GM18868 (cell line): ENCODE data around the gene CACNA1I.
"Not testable (repeated sequence)": the region's sequence is repeated elsewhere in the genome, so short reads cannot be mapped to it uniquely, and the experiment has no call there.

Experiments
- ATAC-seq: cut with Tn5 transposase; IDR thresholded peaks from one replicate; pipeline ENCODE4 v1.9.1; 2021; ENCODE audit warnings: mild to moderate bottlenecking, moderate library complexity; ENCODE audit not compliant: unreplicated experiment

CACNA1I gene

GRCh38 chr22:39570665-39571064 lies at the start of gene CACNA1I:
TSS of gene CACNA1I (plus strand) at chr22:39570753. CDS start at chr22:39570753, 0 bp downstream.
- no peak for ATAC-seq

DNA sequence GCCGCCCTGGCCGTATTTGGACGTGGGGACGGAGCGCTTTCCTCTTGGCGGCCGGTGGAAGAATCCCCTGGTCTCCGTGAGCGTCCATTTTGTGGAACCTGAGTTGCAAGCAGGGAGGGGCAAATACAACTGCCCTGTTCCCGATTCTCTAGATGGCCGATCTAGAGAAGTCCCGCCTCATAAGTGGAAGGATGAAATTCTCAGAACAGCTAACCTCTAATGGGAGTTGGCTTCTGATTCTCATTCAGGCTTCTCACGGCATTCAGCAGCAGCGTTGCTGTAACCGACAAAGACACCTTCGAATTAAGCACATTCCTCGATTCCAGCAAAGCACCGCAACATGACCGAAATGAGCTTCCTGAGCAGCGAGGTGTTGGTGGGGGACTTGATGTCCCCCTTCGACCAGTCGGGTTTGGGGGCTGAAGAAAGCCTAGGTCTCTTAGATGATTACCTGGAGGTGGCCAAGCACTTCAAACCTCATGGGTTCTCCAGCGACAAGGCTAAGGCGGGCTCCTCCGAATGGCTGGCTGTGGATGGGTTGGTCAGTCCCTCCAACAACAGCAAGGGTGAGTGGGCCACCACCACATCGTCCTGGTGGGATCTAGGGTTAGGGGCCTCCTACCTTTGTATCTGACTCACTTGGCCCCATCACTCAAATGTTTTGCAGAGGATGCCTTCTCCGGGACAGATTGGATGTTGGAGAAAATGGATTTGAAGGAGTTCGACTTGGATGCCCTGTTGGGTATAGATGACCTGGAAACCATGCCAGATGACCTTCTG lies 49.3 kb upstream of the CACNA1I start:
- ATAC-seq, result peak; percentile 28

DNA sequence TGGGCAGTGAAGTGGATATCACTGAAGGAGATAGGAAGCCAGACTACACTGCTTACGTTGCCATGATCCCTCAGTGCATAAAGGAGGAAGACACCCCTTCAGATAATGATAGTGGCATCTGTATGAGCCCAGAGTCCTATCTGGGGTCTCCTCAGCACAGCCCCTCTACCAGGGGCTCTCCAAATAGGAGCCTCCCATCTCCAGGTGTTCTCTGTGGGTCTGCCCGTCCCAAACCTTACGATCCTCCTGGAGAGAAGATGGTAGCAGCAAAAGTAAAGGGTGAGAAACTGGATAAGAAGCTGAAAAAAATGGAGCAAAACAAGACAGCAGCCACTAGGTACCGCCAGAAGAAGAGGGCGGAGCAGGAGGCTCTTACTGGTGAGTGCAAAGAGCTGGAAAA lies 48.5 kb upstream of the CACNA1I start:
- ATAC-seq, result not testable (repeated sequence)

- no peak for ATAC-seq
These were observed 47.8 kb upstream of the CACNA1I start for GRCh38 chr22:39522567-39523300.

DNA sequence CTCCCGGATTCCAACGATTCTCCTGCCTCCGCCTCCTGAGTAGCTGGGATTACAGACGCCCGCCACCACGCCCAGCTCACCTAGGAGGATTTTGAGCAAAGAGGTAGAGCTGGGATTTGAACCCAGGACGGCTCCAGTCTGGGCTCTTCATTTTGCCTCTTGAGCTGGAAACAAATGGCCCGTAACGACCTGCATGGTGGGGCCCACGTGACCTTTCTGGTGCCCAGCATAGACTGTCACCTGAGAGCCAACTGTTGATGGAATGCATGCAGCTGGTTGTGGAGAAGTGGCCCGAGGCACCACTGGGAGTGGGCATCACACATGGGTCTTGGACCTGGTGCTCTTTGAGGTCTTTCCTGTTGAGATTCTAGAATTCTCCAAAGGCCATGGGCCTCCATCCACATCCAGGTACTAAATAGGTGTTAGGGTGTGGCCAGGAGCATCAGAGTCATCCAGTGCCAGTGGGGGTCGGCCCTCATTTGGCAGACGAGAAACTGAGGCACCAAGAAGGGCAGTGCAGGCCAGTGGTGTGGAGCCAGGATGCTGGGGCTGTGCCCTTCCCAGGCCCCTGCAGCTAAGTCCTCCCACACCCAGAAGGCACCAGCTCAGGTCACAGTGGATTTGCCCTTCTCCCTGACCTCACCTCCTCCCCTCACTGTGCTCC lies 46.3 kb upstream of the CACNA1I start:
- ATAC-seq, result no peak

DNA sequence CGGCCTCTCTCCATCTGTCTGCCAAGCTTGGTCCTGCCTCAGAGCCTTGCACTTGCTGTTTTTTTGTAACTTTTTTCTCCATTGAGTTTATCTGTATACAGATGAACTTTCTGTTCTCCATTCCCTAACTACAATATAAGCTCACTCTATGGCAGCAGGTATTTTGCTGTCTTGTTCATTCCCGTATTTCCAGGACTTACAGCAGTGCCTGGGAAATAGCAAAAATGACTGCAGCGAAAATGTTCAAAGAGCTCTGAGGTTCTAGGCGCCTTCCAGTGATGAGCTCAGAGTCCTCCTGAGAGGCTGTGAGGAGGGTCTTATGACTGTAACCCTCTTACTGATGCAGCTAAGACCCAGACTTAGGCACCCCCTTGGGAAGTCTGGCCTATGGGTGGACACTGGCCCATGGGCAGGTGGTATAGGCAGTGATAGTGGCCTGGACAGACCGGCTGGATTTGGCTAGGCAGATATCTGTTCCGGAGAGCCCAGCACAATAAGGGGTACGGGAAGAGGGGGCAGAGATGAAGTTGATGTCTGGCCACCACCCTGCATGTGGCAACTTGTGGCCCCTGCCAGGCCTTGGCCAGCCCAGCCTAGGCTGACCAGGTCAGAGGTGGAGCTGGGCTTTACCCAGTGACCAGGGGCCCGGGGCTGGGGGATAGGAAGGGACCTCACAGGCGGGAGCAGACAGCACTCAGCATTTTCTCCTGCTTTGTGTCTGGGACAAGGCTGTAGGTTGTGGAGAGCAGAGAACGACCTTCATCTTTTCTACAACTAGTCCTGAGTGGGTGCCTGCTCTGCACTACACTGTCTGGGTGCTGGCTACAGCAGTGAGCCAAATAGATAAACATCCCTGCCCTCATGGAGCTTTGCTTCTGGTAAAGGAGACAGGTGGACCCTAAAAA lies 45.5 kb upstream of the CACNA1I start:
- no peak for ATAC-seq

- no peak for ATAC-seq
These were observed 44.9 kb upstream of the CACNA1I start for GRCh38 chr22:39525658-39525975.

DNA sequence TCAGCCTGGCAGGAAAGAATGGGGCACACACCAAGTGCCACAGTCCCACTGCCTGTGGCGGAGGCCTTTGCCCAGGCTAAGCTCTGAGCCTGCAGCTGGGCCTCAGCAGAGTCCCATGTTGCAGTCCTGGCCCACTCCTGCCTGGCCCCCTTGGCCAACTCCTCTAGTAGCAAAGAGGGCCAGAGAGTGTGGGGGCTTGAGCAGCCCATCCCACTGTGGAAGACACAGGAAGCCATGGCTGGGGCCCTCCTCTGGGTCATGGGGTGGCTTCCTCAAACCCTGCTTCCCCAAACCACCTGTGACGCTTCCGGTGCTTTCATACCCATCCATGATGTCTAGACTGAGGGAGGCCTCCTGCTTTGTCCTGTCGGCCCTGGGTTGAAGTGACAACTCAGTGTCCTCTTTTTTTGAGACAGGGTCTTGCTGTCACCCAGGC lies 43.8 kb upstream of the CACNA1I start:
- ATAC-seq, result no peak

DNA sequence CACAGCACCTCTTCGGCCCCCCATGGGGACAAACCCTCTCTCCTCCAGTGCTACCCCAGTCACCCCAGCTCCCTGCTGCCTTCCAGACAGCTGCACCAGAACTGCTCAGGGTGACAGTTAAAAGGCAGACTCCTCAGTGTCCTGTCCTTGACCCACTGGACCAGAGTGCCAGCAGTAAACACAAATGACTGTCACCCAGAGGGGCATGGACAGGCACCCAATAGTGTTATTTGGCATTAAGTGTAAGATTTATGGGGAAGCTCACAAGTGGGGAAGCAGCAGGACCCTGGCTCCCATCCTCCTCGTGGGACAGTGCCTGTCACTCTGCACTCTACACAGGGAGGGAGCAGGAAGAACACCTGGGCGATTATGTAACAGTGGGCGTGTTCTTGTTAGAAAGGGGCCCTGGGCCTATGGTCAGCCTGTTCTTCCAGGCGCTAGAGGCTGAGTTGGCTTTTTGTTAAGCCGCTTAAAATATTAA lies 43.0 kb upstream of the CACNA1I start:
- no peak for ATAC-seq

GRCh38 chr22:39528080-39528661 lies 42.4 kb upstream of the CACNA1I start:
- ATAC-seq, result no peak

DNA sequence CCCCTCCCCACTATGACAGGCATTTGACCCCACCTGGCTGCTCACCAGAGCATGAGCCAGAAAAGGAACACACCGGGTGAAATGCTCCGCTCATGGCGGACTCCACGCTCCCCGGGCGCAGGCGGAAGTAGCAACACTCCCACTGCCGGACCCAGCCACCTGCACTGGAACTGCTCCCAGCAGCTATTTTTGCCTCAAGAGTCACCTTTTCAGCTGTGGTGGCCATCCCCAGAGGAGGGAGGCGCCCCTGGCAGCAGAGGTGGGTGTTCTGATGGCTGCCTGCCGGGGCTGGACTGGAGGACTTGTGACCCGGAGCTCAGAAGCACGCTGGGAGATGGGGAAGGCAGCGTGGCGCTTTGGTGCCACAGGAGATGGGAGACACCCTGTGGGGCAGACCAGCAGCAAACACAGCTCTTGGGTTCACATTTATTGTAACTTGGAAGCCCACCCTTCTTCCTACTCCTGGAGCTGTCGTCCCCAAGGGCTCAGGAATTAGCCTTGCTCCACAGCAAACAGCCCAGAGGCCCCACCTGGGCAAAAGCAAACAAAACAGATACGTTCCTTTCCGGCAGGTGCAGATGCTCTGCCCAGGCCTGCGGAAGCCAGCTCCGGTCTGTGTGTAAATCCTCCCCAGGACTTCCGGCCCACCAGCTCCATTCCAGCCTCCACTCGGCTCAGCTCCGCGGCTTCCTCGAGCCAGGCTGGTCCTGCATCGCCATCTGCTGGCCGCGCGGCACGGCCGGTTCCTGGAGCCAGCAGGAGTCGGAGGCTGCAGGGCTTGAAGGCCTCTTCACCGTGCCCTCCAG lies 41.7 kb upstream of the CACNA1I start:
- no peak for ATAC-seq

GRCh38 chr22:39529487-39529851 lies 41.1 kb upstream of the CACNA1I start:
- ATAC-seq, result no peak

GRCh38 chr22:39530116-39530515 lies 40.4 kb upstream of the CACNA1I start:
- no peak for ATAC-seq

GRCh38 chr22:39530692-39531331 lies 39.7 kb upstream of the CACNA1I start:
- no peak for ATAC-seq

DNA sequence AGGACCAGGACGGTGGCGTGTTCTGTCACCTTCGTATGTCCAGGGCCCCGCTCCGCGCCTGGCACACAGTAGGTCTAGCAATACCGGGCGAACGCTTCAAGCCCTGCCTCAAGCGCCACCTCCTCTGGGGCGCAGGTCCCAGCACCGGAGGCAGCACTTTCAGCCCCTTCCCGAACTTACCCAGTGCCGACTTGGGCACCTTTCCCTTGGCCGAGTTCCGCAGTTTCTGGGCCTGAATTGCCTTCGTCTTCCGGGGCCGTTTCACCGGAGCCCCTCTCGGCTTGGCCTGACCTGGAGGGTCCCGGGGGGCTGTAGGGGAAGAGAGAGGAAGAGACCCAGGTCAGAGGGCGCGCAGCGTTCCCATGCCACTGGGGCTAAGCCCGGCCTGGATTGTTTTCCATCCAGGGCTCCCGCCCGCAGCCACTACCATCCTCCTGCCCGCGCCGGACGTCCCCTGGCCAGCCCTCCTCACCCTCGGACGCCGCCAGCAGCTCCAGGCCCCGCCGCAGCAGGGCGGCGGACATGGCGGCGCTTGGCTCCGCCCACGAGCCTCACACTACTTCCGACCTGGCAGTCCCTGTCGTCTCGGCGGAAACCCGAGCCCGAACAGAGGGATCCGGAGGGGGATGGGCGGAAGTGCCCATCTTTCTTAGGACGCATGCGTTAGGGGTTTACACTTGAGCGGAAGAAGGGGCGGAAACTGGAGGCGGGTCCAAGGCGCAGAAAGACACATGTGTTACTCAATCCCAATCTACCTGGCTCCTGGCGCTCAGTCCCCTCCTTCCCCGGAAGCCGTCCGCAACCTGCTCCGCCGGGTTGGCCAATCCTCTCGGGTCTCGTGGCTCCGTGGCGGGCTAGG lies 38.1 kb upstream of the CACNA1I start, which contains the start of gene RPS19BP1:
Gene RPS19BP1 (minus strand): TSS at position 534 of the 859 bp plus-strand sequence. CDS start 10 bp downstream, at position 524.
- ATAC-seq, result peak; percentile 80

DNA sequence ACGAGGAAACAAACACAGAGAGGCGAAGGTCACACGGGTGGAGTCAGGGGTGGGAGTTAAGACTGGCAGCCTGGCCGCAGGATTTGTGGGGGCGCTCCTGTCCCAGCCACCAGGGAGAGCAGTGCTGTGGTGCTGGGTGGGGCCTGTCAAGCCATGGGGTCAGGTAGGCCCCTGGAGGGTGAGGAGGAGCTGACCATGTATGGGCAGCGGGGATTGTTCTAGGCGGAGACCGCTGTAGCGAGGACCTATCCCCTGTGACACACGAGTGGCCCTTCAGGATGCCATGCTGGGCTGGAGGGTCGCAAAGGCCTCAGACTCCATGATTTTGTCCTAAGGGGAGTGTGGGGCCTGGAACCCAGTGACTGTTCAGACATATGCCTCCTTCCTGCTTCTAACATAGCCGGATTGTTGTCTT lies 36.5 kb upstream of the CACNA1I start:
- ATAC-seq, result no peak

GRCh38 chr22:39534591-39535356 lies 35.8 kb upstream of the CACNA1I start:
- ATAC-seq, result no peak
